Activated T-helper 17 cell treated with anti-CD3 and anti-CD28 coated beads, Interleukin-2, amount 50 U/mL, for 72 hours (primary cell): ENCODE measurements around the gene NR2F2. TPM values are rescaled to one million over a fixed set of nuclear protein-coding genes. Genes with fewer than 3 reads are reported as not detected.

ENCODE experiments used
- ATAC-seq: fragments of 150-1000 bp; cut with Tn5 transposase; replicated peaks from 2 replicates; pipeline ENCODE4 v1.10.0; 2021; ENCODE audit warnings: mild to moderate bottlenecking, moderate library complexity
- H3K27ac Mint-ChIP-seq: one replicate; pipeline ENCODE4 v1.8.0; 2022; ENCODE audit warnings: mixed read lengths
- H3K27me3 Mint-ChIP-seq: one replicate; pipeline ENCODE4 v1.8.0; 2022; ENCODE audit warnings: mixed read lengths
- H3K36me3 Mint-ChIP-seq: one replicate; pipeline ENCODE4 v1.8.0; 2022; ENCODE audit warnings: low read depth, mild to moderate bottlenecking, mixed read lengths
- H3K4me1 Mint-ChIP-seq: one replicate; pipeline ENCODE4 v1.8.0; 2022; ENCODE audit warnings: mixed read lengths
- H3K4me3 Mint-ChIP-seq: one replicate; pipeline ENCODE4 v1.8.0; 2022; ENCODE audit warnings: mild to moderate bottlenecking, mixed read lengths
- H3K9me3 Mint-ChIP-seq: one replicate; pipeline ENCODE4 v1.8.0; 2022; ENCODE audit warnings: mixed read lengths
- total RNA-seq, 2 donors: library from RNA; stranded (reverse); gene quantifications; one replicate each; pipeline ENCODE4 v1.2.3, GENCODE V29; 2022

NR2F2 gene
- total RNA-seq, 2 donors from 2014 or later = not detected

DNA sequence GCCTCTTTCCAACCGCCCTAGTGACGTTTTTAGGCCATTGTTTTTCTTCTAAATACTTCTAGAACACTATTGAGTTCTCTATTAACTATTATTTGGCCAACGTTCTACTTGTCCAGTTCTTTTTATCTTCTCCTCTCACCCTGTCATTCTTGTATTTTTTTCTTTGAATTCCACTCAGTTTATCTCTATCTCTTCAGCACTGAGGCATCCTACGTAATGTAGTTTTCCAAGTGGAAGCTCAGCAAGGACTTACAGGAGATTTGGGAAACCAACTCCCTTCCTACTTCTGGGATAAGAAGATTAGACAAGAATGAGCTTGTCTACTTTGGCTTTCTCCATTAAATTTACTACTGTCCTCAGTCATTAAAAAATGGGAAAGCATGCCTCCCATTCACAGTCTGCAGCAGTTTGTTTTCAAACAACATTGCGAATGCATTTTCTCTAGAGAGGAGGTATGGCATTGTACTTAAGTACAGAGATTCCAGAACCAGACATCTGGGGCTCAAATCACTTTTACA is 21.3 kb upstream of the NR2F2 start:
- Mint-ChIP-seq H3K27me3 (peaks cover 4% of the 10 kb centered on the region), H3K4me1 (no peaks in the 10 kb centered on the region), H3K27ac (no peak overlapping the region), H3K36me3 (no peaks in the 10 kb centered on the region), H3K4me3 (no peak overlapping the region), H3K9me3 (peaks cover 4% of the 10 kb centered on the region)
- ATAC-seq = no peak

DNA sequence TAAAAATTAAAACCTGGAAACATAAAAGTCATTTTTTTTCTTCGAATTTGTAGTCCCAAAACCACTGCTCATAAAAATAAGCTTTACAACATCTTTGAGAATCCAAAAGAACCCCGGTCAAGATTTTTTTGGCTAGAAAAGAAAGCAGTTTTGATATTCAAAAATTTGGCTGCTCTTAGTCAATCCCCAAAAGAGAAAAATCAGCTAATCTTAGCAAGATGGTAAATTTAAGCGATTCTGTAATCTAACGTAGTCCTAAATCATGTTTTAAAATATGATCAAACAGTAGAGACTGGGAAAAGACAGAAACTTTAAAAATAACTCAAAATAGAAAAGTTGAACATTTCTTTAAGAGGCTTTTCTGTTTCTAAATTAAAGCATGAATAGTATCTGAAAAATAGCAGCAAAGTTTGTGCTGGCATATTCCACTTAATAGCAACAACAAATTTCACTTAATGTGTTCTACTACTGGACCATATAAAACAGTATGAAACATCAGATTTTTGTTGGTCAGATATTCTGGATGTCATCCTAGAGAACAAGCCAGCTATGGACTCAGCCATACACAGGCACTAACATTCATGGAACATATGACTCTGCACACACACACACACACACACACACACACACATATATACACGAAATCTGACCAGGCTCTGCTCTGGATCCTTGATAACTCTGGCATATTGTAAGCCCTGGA is 19.1 kb upstream of the NR2F2 start:
- H3K27ac Mint-ChIP-seq = no peak overlapping the region
- H3K36me3 Mint-ChIP-seq = no peaks in the 10 kb centered on the region
- no peak overlapping the region for H3K4me3 Mint-ChIP-seq
- peaks cover 14% of the 10 kb centered on the region for H3K27me3 Mint-ChIP-seq
- ATAC-seq = no peak
- no peaks in the 10 kb centered on the region for H3K9me3 Mint-ChIP-seq
- H3K4me1 Mint-ChIP-seq = no peaks in the 10 kb centered on the region

DNA sequence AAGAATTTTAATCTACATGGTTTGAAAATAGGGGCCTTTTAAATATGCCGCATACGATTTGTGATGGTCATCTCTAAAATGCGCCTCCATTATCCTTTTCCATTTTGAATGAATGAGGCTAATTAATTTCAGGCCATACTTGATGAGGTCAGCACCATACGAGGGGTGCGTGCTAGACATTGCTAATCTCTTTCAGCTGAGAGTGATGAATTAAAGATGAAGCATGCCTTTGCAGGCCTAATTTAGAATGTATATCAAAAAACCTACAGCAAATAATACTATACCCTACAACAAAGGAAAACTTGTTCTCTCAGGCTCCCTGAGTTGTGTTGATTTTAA is 18.6 kb upstream of the NR2F2 start:
- Mint-ChIP-seq H3K4me1 (no peaks in the 10 kb centered on the region), H3K36me3 (no peaks in the 10 kb centered on the region), H3K9me3 (no peaks in the 10 kb centered on the region), H3K27me3 (peaks cover 14% of the 10 kb centered on the region), H3K27ac (no peak overlapping the region), H3K4me3 (no peak overlapping the region)
- ATAC-seq = no peak

DNA sequence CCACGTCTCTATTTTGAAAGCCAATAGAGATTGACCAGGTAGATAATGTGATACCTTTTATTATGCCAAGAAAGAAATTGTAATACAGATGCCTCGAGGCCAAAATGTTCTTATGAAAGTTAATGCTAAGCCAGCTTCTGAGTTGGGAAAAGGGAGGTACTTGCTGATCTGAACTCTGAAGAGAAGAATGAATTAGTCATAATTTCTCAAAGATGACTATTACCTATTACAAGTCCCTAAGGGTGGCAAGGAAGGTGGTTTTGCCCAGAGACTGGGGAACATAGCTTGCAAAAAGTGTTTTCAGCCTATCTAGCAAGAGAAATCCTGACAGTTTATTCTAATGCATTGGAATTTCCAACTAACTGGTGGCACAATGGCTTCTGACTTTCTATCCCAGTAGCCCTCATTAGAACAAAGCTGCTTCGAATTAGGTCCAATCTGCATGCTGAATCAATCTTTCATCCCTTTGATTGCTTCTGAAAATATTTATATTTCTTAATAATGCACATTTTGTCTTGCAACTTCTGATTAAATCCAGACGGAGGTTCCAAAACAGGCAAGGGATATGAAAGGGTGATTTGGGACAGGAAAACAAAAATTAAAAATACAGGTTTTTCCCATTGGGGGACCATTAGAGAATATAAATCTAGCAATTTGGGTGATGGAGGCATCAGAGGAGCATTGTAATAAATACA is 17.7 kb upstream of the NR2F2 start:
- ATAC-seq = no peak
- Mint-ChIP-seq H3K4me3 (no peak overlapping the region), H3K36me3 (no peaks in the 10 kb centered on the region)

DNA sequence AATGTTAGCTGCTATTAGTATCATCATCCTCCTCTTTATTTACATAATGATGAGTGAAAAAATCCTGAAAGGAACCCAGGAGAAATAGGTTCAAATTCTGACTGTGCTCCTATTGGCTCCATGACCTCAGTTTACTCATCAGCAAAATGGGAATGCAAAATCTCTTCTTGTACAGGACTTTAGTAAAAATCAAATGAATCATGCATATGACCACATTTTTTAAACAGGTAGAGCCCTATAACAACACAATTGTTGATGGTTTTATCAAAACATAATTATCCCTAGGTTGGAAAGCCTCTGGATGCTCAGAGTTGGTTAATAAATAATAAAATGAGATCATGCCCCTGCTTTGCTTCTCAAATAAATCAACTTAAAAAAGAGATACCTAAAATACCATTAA is 16.0 kb upstream of the NR2F2 start:
- no peak for ATAC-seq
- no peak overlapping the region for H3K4me3 Mint-ChIP-seq
- no peaks in the 10 kb centered on the region for H3K4me1 Mint-ChIP-seq
- H3K36me3 Mint-ChIP-seq = no peaks in the 10 kb centered on the region
- H3K27me3 Mint-ChIP-seq = peaks cover 17% of the 10 kb centered on the region
- no peaks in the 10 kb centered on the region for H3K9me3 Mint-ChIP-seq
- H3K27ac Mint-ChIP-seq = no peak overlapping the region

More for the DNA sequence above, 17.7 kb upstream of the NR2F2 start:
- Mint-ChIP-seq H3K9me3 (no peaks in the 10 kb centered on the region), H3K4me1 (no peaks in the 10 kb centered on the region), H3K27me3 (peaks cover 14% of the 10 kb centered on the region), H3K27ac (no peak overlapping the region)

DNA sequence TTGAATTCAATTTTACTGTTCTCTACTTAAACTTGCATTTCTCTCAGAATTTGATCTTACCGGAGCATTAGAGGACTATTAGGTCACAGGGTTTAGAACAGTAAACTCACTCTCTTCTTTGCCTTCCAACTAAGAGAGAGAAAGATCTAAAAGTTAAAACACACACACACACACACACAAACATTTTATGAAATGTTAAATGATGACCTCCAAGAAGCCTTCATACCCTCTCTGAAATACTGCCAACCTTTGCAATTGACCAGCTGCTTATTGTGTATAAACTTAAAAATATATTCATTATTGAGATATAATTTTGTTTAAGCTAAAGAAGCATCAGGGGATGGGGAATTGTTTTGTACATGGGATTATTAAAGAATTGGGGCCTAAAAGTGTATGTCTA is 15.5 kb upstream of the NR2F2 start:
- Mint-ChIP-seq H3K27me3 (peaks cover 19% of the 10 kb centered on the region), H3K36me3 (no peaks in the 10 kb centered on the region), H3K4me1 (no peaks in the 10 kb centered on the region), H3K4me3 (no peak overlapping the region), H3K9me3 (no peaks in the 10 kb centered on the region), H3K27ac (no peak overlapping the region)
- no peak for ATAC-seq

DNA sequence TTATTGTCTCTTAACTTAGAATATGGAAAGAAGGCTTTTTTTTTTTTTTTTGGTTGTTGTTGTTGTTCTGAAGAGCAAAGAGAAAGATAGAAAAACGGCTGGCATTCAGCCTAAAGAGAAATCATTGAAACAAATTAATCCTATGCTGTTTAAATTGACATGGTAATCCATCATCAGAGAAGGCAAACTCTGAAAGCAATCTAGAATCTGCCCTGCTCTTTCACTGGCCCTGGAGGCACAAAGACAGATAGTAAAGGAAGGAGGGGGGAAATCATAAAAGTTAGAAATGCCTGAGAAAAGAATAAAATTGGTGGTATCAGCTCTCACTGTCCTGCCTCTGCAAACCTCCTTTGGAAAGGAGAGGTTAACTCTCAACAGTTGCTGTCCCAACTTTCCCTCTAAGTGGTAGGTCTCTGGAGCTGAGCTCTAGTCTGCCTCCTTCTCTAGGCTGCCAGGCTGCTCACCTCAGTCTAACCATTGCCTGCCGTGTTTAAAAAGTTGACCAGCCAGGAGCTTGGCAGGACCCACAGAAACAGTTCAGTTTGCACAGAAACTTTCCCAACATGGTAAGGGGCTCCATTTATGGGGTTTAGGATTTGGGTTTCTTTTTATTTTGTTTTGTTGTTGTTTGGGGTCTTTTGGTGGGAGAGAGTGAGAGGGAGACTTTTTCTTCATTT is 13.4 kb upstream of the NR2F2 start:
- Mint-ChIP-seq H3K36me3 (no peaks in the 10 kb centered on the region), H3K9me3 (no peaks in the 10 kb centered on the region), H3K27me3 (peaks cover 22% of the 10 kb centered on the region), H3K4me1 (no peaks in the 10 kb centered on the region), H3K4me3 (no peak overlapping the region), H3K27ac (no peak overlapping the region)
- no peak for ATAC-seq

DNA sequence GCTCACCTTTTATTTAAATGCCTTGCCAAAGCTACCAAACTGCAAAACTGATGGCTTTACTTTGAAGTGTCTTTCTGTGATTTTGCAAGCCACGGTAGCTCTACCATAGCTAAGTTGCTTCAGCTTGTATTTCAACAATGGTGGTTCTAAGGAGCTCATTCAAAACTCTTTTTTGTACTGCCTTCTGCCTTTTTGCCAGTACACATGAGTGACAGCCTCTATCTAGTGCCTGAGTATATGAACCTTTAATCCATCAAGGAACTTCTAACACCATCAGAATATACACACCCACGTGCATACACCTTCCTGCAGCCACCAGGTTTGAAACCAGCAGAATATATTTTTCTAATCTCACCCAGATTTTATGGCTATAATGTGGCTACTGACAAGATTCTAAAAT is 10.4 kb upstream of the NR2F2 start:
- Mint-ChIP-seq H3K4me1 (no peaks in the 10 kb centered on the region), H3K27me3 (peaks cover 32% of the 10 kb centered on the region), H3K9me3 (no peaks in the 10 kb centered on the region), H3K36me3 (peaks cover 4% of the 10 kb centered on the region), H3K27ac (no peak overlapping the region), H3K4me3 (no peak overlapping the region)
- no peak for ATAC-seq

DNA sequence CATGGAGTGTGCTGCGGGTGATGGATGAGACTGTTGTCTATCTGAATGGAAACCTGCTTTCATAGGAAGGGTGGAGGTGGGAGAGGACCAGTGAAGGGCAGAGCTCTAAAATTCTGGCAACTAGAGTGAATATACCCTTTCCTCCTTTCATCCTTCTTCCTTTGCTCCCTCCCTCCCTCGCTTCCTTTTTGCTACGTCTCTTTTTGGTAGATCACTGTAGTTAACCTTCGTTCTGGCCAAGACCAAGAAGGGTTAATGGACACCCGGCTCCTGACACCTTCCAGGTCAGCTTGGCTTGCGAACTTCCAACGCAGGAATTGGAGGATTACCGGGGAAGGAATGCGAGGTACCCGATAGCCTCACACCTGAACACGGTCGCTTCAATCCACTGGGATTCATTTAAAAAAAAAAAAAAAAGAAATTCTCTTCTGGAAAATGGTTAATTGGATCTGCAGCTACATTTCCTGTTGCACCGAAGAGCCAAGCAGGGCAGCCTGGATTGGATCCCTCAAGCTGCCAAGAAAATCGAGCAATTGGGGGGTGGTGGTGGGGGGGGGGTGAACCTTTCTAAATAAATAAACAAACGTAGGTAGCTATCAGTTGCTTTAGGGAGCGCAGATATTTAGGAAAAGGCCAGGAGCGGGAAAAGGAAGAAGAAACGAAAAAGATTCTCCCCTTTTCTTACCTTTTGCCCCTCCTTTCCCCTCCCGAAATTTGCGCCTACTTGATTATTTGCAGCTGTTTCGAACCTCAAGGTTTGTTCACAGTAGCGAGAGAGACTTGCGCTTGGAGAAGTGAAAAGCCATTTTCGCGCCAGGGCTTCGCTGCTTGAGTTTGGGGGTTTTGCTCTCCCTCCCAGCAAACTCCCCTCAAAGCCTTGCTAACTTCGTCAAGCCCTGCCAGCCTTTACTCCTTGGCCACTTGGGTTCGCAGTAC is 9.5 kb upstream of the NR2F2 start:
- H3K27me3 Mint-ChIP-seq = peaks cover 34% of the 10 kb centered on the region
- no peak for ATAC-seq
- H3K4me1 Mint-ChIP-seq = no peaks in the 10 kb centered on the region
- no peak overlapping the region for H3K4me3 Mint-ChIP-seq
- no peaks in the 10 kb centered on the region for H3K9me3 Mint-ChIP-seq
- H3K36me3 Mint-ChIP-seq = peaks cover 4% of the 10 kb centered on the region
- no peak overlapping the region for H3K27ac Mint-ChIP-seq

DNA sequence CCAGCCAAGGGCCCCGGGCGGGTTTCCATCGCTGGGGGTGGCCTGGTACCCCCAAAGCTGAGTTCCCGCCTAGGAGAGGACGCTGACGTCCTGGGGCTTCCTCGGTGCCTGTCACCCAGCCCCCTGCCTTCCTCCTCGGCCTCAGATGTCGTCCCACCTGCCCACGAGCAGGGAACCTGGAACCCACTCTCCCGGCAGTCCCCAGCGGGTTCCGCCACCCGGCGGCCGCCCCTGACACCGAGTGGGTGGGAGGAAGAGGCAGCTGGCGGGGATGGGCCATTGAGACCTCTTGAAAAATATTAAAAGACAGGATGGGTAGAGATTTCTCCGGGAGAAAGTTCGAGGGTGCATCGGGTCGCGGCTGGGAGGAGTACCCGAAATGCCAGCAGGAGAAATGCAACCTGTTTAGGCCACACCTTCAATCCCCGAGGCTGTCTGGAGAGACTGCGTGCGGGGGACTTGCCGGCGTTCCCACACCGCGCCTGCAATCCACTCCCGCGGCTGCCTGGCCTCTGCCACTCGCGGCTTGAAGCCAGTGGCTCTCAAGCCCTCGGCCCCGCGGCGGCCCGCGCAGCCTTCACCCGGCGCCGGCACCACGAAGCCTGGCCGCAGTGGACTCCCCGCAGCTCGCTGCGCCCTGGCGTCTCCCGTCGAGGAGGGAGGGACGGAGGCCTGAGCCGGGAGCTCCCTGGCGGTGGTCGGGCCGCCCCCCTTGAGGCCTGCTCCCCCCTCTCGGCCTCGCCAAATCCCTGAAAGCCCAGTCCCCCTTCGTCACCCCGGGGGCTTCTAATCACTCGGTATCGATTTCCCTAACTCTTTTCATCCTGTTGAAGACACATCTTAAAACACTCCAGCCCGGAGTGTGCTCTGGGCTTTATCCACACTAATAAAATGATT is 8.6 kb upstream of the NR2F2 start:
- H3K36me3 Mint-ChIP-seq = peaks cover 4% of the 10 kb centered on the region
- H3K27ac Mint-ChIP-seq = no peak overlapping the region
- no peak for ATAC-seq
- peaks cover 43% of the 10 kb centered on the region for H3K27me3 Mint-ChIP-seq
- H3K9me3 Mint-ChIP-seq = no peaks in the 10 kb centered on the region
- H3K4me3 Mint-ChIP-seq = no peak overlapping the region
- no peaks in the 10 kb centered on the region for H3K4me1 Mint-ChIP-seq

DNA sequence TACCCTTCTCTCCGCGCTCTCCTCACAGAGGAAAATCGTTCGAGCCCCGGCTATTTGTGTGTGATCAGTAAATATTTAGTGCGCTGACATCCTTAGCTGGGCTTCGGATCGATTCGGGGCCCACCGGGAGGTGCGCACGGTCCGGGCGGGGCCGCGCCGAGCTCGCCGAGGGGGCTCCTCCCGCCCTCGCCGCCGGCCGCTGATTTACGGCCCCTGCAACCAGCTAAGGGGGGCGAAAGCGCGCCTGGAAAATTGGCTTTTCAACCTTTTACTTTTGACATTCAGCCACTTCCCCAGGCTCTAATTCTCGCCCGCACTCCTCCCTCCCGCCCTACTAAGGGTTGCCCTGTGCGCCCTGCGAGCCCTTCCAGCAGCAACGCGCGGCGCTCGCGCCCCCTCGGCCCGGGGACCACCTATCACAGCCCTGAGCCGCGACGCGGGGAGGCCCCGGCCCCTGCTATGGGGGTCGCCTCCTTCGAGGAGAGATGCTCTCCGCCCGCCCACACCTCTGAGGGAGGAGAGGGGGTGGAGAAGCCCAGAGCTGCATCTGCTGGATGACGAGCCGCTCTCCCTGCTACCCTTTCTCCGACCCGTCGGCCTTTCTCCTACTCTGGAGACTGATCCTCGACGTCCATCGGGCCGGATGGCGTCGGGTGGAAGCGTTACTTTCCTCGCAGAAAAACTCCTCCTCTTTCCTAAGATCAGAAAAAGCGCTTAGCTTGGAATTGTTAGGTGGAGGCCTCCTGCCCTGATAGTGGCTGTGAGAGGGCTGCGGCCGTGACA is 7.8 kb upstream of the NR2F2 start:
- no peak overlapping the region for H3K4me3 Mint-ChIP-seq
- peaks cover 47% of the 10 kb centered on the region for H3K27me3 Mint-ChIP-seq
- H3K9me3 Mint-ChIP-seq = no peaks in the 10 kb centered on the region
- no peak overlapping the region for H3K27ac Mint-ChIP-seq
- H3K4me1 Mint-ChIP-seq = no peaks in the 10 kb centered on the region
- peaks cover 4% of the 10 kb centered on the region for H3K36me3 Mint-ChIP-seq
- no peak for ATAC-seq

DNA sequence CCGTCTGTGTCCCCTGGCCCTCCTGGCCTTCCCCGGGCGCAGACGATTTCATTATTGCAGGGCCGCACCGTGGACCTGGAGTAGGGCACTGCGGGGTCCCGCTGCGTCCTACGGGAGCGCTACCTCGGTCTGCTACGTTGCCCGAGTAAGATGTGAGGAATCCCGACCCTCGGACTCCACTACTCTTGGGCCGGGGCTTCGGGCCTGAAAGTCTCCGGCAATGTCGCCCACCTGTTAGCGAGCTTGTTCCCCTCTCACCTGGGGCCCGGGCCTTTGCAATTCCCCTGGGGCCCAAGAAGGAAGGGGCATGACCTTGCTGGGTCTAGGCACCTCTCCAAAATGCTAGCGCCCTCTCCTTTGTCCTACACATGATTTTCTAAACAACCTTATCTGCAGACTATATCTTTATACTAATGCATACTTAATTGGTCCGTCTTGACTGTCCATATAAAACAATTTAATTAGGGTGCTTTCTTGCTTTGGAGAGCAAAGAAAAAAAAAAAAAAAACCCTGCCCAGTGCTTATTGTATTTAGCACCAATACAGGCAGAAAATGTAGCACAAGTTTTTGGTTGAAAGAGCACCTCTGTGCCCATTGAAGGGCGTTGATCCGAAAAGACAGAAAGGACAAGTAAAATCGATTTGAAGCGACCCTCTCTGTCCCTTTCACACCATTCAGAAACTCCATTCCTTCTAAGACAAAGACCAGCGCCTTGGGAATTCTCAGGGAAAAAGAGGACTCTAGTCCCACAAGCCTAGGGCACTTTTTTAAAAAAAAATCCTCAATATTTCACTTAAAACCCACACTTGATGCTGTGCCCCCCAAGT is 7.0 kb upstream of the NR2F2 start:
- Mint-ChIP-seq H3K9me3 (no peaks in the 10 kb centered on the region), H3K4me3 (no peak overlapping the region), H3K4me1 (no peaks in the 10 kb centered on the region), H3K36me3 (peaks cover 4% of the 10 kb centered on the region), H3K27me3 (peaks cover 55% of the 10 kb centered on the region), H3K27ac (no peak overlapping the region)
- ATAC-seq = no peak
